Stimulated activated CD4-positive, alpha-beta T cell treated with anti-CD3 and anti-CD28 coated beads, Interleukin-1b, Interleukin-23, amount 100 ng/mL, for 48 hours (primary cell): ENCODE results near the gene JOSD2.
"Not testable (repeated sequence)": the region's sequence is repeated elsewhere in the genome, so short reads cannot be mapped to it uniquely, and the experiment has no call there.

Experiments
- DNase-seq: peaks from one replicate; pipeline ENCODE4 v3.0.0-alpha.2; 2020

The JOSD2 gene

GRCh38 chr19:50475101-50475568 is 35.9 kb downstream of the JOSD2 start:
- no peak for DNase-seq

DNA sequence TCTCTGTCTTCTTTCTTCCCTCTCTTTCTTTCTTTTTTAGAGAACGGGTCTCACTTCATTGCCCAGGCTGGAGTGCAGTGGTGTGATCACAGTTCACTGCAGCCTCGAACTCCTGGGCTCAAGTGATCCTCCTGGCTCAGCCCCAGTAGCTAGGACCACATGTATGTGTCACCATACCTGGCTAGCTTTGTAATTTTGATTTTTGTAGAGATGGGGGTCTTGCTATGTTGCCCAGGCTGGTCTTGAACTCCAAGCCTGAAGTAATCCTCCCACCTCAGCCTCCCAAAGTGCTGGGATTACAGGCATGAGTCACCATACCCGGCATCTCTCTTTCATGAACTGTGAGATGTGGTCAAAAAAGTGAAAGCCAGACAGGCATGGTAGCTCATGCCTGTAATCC is 37.7 kb downstream of the JOSD2 start:
- not testable (repeated sequence) for DNase-seq

- DNase-seq: no peak
Observed at GRCh38 chr19:50468818-50469217, 42.2 kb downstream of the JOSD2 start.

DNA sequence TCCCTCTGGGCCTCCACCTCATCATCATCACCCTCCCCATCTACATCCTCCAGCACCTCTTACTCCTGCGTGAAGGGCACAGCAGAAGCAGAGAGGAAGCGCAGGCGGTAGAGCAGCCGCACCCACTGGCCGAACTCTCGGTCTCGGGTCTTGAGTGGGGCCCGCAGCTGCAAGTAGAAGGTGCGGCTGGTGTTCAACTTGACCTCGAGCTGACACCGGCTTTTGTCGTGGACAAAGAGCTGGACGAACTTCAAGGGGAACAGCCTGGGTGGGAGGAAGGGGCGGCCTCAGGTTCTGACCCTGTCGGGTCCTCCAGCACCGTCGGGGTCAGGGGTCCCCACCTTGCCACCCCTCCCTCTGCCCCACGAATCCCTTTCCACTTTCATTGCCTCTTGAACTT is 43.4 kb downstream of the JOSD2 start:
- DNase-seq: no peak

DNA sequence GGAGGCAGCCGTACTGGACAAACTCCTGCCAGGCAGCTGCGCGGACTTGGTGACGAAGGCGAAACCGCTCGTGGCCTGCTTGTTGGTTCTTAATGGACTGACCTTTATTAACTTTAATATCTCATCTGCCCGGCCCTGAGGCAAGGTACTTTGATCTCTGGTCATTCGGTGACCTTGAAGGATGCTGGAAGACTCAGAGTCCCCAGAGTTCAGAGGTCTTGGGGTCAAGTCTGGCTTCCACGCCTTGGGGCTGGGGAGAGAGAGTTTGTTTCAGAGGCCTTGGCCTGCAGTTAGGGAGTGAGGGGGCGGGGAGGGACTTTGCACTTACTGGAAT is 44.3 kb downstream of the JOSD2 start:
- no peak for DNase-seq

DNA sequence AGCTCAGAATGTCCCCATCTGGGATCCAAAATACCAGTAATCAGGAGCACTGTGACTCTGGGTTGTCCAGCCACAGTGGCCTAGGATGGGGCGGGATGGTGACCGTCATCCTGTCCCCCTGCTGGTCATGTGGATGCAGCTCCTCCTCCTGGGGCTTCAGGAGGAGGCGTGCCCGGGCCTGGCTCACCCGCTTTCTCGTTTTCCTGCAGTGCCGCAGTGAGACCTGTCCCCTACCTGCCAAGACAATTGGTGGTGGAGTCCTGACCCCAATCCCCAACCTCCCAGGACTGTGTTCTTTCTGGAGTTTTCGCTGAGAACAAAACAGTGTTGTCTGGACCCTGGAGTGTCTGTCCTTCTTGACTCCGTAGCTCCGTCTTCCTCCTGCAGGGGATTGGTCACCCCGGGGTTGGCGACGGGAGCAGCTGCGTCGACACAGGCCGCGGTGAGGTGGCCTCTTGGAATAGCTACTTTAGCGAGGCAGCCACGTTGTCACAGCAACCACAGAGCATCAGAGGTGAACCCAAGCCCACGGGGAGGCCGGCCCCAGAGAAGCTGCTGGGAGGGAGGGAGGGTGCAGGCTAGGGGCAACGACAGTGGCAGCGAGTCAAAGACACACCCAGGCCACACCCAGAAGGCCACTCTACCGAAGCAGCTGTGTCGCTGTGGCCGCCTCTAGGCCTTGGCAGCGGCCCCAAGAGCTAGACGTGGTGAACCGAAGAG is 44.8 kb downstream of the JOSD2 start:
- no peak for DNase-seq

GRCh38 chr19:50465000-50465399 is 46.0 kb downstream of the JOSD2 start:
- DNase-seq: no peak

DNA sequence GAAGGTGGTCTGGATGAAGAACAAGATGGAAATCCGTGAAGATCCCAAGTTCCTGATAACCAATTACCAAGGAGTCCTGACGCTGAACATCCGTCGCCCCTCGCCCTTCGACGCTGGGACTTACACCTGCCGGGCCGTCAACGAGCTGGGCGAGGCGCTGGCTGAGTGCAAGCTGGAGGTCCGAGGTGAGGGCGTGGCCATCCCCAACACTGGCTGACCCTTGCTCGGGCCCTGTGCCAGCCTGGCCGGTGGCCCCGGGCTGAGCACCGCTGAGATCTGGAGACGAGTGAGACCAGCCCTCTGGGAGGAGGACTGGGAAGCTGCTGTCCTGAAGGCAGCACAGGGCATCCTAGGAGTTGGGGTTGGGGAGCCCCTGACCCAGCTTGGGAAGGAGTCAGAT is 46.6 kb downstream of the JOSD2 start:
- DNase-seq: no peak

GRCh38 chr19:50462970-50463369 is 48.0 kb downstream of the JOSD2 start:
- DNase-seq: no peak

DNA sequence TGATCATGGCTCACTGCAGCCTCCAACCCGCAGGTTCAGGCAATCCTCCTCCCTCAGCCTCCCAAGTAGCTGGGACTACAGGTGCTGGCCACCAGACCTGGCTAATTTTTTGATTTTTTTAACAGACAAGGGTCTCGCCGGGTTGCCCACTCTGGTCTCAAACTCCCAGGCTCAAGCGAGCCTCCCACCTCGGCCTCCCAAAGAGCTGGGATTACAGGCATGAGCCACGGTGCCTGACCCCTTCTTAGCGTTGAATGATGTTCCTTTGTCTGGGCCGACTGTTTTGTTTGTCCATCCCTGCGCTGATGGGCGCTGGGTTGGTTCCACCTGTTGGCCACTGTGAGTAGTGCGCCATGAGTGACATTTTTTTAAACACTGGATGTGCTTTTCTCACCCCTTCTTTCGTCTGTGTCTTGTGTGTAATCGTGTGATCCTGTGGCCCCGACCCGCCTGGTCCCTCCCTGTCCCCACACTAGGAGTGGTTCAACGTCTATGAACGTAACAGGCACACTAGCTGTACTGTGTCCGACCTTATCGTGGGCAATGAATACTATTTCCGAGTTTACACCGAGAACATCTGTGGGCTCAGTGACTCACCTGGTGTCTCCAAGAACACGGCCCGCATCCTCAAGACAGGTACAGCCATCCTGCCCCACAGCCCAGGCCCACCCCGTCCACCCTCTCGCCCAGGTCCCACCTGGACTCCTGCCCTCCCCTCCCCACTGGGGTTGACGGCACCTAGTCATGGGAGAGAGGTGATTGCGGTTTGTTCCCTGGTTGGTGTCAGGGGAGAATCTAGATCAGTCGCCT is 49.7 kb downstream of the JOSD2 start:
- peak; percentile 62 for DNase-seq

DNA sequence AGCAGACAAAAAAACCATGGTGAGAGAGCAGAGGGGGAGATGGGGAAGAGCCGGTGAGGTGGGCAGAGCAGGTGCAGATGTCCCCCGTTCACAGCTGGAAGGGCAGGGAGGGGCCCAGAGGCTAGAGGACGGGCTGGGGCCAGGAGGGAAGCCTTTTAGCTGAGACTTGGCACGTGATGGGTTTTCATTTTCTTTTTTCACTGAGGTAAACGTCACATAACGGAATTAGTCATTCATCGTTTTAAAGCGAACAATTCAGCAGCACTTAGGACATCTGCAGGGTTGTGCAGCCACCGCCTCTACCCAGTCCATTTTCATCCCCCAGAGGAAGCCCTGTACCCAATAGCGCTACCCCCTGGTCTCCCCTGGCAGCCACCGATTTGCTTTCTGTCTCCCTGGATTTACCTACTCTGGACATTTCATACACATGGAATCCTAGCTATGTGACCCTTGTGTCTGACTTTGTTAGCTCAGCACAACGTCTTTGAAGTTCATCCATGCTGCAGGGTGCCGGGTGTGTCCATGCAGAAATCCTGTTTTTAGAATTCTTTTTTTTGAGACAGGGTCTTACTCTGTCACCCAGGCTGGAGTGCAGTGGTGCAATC is 50.7 kb downstream of the JOSD2 start:
- DNase-seq: no peak

DNA sequence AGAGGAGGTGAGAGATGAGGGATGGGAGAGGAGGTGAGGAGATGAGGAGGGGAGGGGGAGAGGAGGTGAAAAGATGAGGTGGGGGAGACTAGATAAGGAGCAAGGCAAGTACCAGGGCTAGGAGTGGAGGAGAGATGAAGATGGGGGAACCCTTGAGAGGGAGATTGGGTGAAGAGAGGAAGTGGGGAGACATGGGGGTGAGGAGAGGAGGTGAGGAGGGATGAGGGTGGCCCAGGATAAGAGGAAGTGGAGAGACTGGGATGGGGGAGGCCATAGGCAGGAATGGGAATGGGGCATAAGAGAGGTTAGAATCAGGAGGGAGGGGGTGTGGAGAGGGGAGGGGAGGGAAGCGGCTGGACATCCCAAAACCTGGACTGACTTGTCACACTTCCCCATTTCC is 51.4 kb downstream of the JOSD2 start:
- DNase-seq: no peak

- DNase-seq: no peak
Observed at GRCh38 chr19:50459067-50459456, 51.9 kb downstream of the JOSD2 start.

GRCh38 chr19:50458396-50459066 is 52.5 kb downstream of the JOSD2 start:
- DNase-seq: no peak

DNA sequence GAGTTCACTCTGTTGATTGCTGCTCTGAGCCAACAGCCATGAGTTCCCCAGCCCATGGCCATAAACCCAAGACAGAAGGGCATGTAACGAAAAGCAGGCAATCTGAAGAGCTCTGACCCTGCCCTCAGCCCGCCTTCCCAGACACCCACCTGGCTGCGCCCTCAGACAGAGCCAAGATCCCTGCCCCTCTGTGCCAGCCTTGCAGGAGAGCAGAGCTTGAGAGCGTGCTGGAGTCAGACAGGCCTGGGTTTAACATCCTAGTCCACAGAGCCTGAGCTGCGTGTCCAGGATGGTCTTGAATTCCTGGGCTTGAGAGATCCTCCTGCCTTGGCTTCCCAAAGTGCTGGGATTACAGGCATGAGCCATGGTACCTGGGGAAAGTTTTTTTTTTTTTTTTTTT is 53.7 kb downstream of the JOSD2 start:
- no peak for DNase-seq
